ENCODE results near the gene PAQR9.

GRCh38 chr3:142934887-142935269 lies 28.6 kb downstream of the PAQR9 start:
- TF ChIP-seq CTCF (IDR thresholded peaks at IDR 0.05) (no peak), POLR2A (IDR thresholded peaks at IDR 0.05) (no peak), EP300 (IDR thresholded peaks at IDR 0.05) (no peak)
